HCT116 (cell line): Measurements from ENCODE around the gene PIM1. TPM values are rescaled to one million over a fixed set of nuclear protein-coding genes. Genes with fewer than 3 reads are reported as not detected.

Experiments used
- ATAC-seq: fragments of 200-7000 bp; cut with Tn5 transposase; 2 replicates; pipeline ENCODE4 v1.9.1; 2020; ENCODE audit warnings: mild to moderate bottlenecking, moderate library complexity
- BruUV-seq: library from RNA; stranded (reverse); fragments of 400-500 nt; replicated peaks from 2 replicates; lab custom pipeline; 2021; lab: Mats Ljungman, UMichigan
- CTCF ChIA-PET: fragments of 300-600 bp; sonication (Branson Sonifier 250); formaldehyde crosslinking; loops from one replicate; lab custom pipeline; 2021; ENCODE audit warnings: antibody characterized with exemption; lab: Charles Lee
- POLR2A ChIA-PET: fragments of 300-600, 350-600 bp; sonication (Branson Sonifier 250); formaldehyde crosslinking; loops from one replicate; lab custom pipeline; 2021; ENCODE audit warnings: antibody characterized with exemption; lab: Charles Lee
- RAD21 ChIA-PET, 2 experiments: fragments of 300-600 bp; sonication (Branson Sonifier 250); formaldehyde crosslinking; loops; one replicate each; lab custom pipeline; 2023; ENCODE audit warnings: low total read pairs in 2 of 2; ENCODE audit not compliant: uncharacterized antibody in 2 of 2, unreplicated experiment in 2 of 2, low non-redundant PET in 1 of 2; lab: Charles Lee
- DNase-seq: peaks from one replicate; pipeline ENCODE4 v3.0.0-alpha.2; 2010; ENCODE audit warnings: low read depth, low spot score
- H2AFZ ChIP-seq: fragments of 200-600 bp; shearing (Covaris generic), sonication (generic); 2 replicates; pipeline ENCODE4 v1.6.1; 2017; ENCODE audit warnings: low read depth, mixed run types, mixed read lengths, antibody characterized with exemption, low read length; ENCODE audit not compliant: poor library complexity, severe bottlenecking
- H3K27ac ChIP-seq: 2 replicates; pipeline ENCODE4 v1.5.1; 2012; ENCODE audit warnings: low read depth, low read length
- H3K27me3 ChIP-seq: fragments of 200-600 bp; sonication (generic); 2 replicates; pipeline ENCODE4 v1.6.1; 2016; ENCODE audit warnings: mixed run types, low read length, mixed read lengths; ENCODE audit not compliant: insufficient read depth
- H3K36me3 ChIP-seq, 2 experiments: fragments of 200-500 bp in 1 of 2; fragments of 200-600 bp in 1 of 2; sonication (Bioruptor generic) in 1 of 2; sonication (generic) in 1 of 2; 2 replicates each; pipeline versions ENCODE4 v1.5.1 to v1.6.1; 2014 to 2016; ENCODE audit warnings: low read length in 2 of 2, inconsistent platforms in 1 of 2, mixed read lengths in 1 of 2, mixed run types in 1 of 2; ENCODE audit not compliant: insufficient read depth in 2 of 2, control insufficient read depth in 1 of 2
- H3K4me1 ChIP-seq, 2 experiments: fragments of 200-600 bp in 1 of 2; sonication (generic) in 1 of 2; 2 replicates each; pipeline versions ENCODE4 v1.5.1 to v1.6.1; 2012 to 2017; ENCODE audit warnings: low read length in 2 of 2, inconsistent platforms in 1 of 2, mild to moderate bottlenecking in 1 of 2, mixed read lengths in 1 of 2, mixed run types in 1 of 2, moderate library complexity in 1 of 2; ENCODE audit not compliant: insufficient read depth in 2 of 2, control insufficient read depth in 1 of 2
- H3K4me2 ChIP-seq: fragments of 200-600 bp; sonication (generic); 2 replicates; pipeline ENCODE4 v1.6.1; 2017; ENCODE audit warnings: mixed run types, low read length, mixed read lengths
- H3K4me3 ChIP-seq, 2 experiments: fragments of 200-600 bp in 1 of 2; sonication (generic) in 1 of 2; replicated peaks in 1 of 2; 2 replicates each; pipeline ENCODE4 v1.5.1; 2011 to 2016; ENCODE audit warnings: low read length in 2 of 2, control low read depth in 1 of 2, low read depth in 1 of 2, mild to moderate bottlenecking in 1 of 2, mixed read lengths in 1 of 2, mixed run types in 1 of 2
- H3K79me2 ChIP-seq: fragments of 200-600 bp; sonication (generic); 2 replicates; pipeline ENCODE4 v1.6.1; 2017; ENCODE audit warnings: mild to moderate bottlenecking, mixed run types, low read length, moderate library complexity, mixed read lengths; ENCODE audit not compliant: insufficient read depth
- H3K9ac ChIP-seq: fragments of 200-600 bp; sonication (generic); 2 replicates; pipeline ENCODE4 v1.6.1; 2016; ENCODE audit warnings: low read length, mixed read lengths
- H3K9me2 ChIP-seq: fragments of 200-600 bp; sonication (generic), shearing (Covaris generic); 2 replicates; pipeline ENCODE4 v1.6.1; 2017; ENCODE audit warnings: mixed run types, mild to moderate bottlenecking, moderate library complexity; ENCODE audit not compliant: insufficient read depth
- H3K9me3 ChIP-seq, 2 experiments: fragments of 200-500 bp in 1 of 2; fragments of 200-600 bp in 1 of 2; sonication (Bioruptor generic) in 1 of 2; sonication (generic) in 1 of 2; 2 replicates each; pipeline ENCODE4 v1.6.1; 2014 to 2017; ENCODE audit warnings: low read length in 2 of 2, mixed read lengths in 2 of 2, inconsistent platforms in 1 of 2, low read depth in 1 of 2, mild to moderate bottlenecking in 1 of 2, mixed run types in 1 of 2, moderate library complexity in 1 of 2; ENCODE audit not compliant: control insufficient read depth in 1 of 2, insufficient read depth in 1 of 2
- H4K20me1 ChIP-seq: fragments of 200-600 bp; sonication (generic), shearing (Covaris generic); 2 replicates; pipeline ENCODE4 v1.6.1; 2017; ENCODE audit warnings: mixed run types, mild to moderate bottlenecking, moderate library complexity; ENCODE audit not compliant: insufficient read depth
- ATF3 ChIP-seq: IDR thresholded peaks from 2 replicates; pipeline ENCODE4 v1.6.1; 2012
- CTCF ChIP-seq, 3 experiments: fragments of 200-600 bp in 1 of 3; sonication (generic) in 1 of 3; IDR thresholded peaks in 2 of 3; conservative IDR thresholded peaks in 1 of 3; 2 replicates each; pipeline ENCODE4 v1.5.1; 2012 to 2017; ENCODE audit warnings: low read depth in 2 of 3, low read length in 2 of 3, antibody characterized with exemption in 1 of 3, borderline replicate concordance in 1 of 3, control low read depth in 1 of 3, mild to moderate bottlenecking in 1 of 3, mixed read lengths in 1 of 3, mixed run types in 1 of 3, moderate library complexity in 1 of 3; ENCODE audit not compliant: insufficient read depth in 1 of 3
- EGR1 ChIP-seq: IDR thresholded peaks from 2 replicates; pipeline ENCODE4 v1.6.1; 2012; ENCODE audit warnings: low read depth
- EZH2 ChIP-seq: fragments of 200-600 bp; sonication (generic); IDR thresholded peaks from 2 replicates; pipeline ENCODE4 v1.6.1; 2017; ENCODE audit warnings: antibody characterized with exemption, mixed run types
- EZH2phosphoT487 ChIP-seq: fragments of 200-600 bp; IDR thresholded peaks from 2 replicates; pipeline ENCODE4 v1.6.1; 2018; ENCODE audit warnings: antibody characterized with exemption, borderline replicate concordance
- FOSL1 ChIP-seq: IDR thresholded peaks from 2 replicates; pipeline ENCODE4 v1.6.1; 2012; ENCODE audit warnings: low read depth
- POLR2AphosphoS5 ChIP-seq: IDR thresholded peaks from 2 replicates; pipeline ENCODE4 v1.6.1; 2011; ENCODE audit warnings: mild to moderate bottlenecking, low read depth, low read length, moderate library complexity
- RAD21 ChIP-seq: IDR thresholded peaks from 2 replicates; pipeline ENCODE4 v1.6.1; 2012; ENCODE audit warnings: low read depth, mild to moderate bottlenecking
- REST ChIP-seq: IDR thresholded peaks from 2 replicates; pipeline ENCODE4 v1.6.1; 2012; ENCODE audit warnings: low read depth
- SIN3A ChIP-seq: IDR thresholded peaks from 2 replicates; pipeline ENCODE4 v1.6.1; 2012; ENCODE audit warnings: low read depth
- SP1 ChIP-seq: IDR thresholded peaks from 2 replicates; pipeline ENCODE4 v1.6.1; 2012; ENCODE audit warnings: low read depth
- TCF7L2 ChIP-seq: IDR thresholded peaks from 2 replicates; pipeline ENCODE4 v1.7.0; 2011; ENCODE audit warnings: borderline replicate concordance, inconsistent platforms; ENCODE audit not compliant: insufficient read depth, insufficient read length; ENCODE audit errors: extremely low read depth
- YY1 ChIP-seq: IDR thresholded peaks from 2 replicates; pipeline ENCODE4 v1.6.1; 2011; ENCODE audit warnings: low read length, low read depth, moderate library complexity, mild to moderate bottlenecking; ENCODE audit not compliant: insufficient replicate concordance; ENCODE audit errors: extremely low read depth
- ZFX ChIP-seq: fragments of 450-650 bp; IDR thresholded peaks from 2 replicates; pipeline ENCODE4 v1.6.1; 2017
- intact Hi-C: fragments of 100-400 bp; cut with micrococcal nuclease; formaldehyde crosslinking; loops from 2 replicates; pipeline ENCODE4 v1.10.0; 2022
- total RNA-seq: library from RNA; stranded (reverse); gene quantifications from one replicate; pipeline ENCODE4 v1.2.1, GENCODE V29; 2021; ENCODE audit not compliant: unreplicated experiment

The PIM1 gene
- total RNA-seq, 1 experiment from 2014 or later: 26.2 TPM

GRCh38 chr6:37140145-37140544 lies 29.8 kb upstream of the PIM1 start:
- ChIA-PET POLR2A (no interaction called here), RAD21 (no interaction called here), CTCF (no interaction called here)
- Histone ChIP-seq H3K4me2 (no peak overlapping the region), H4K20me1 (no peaks in the 10 kb centered on the region), H3K4me1 (peaks cover 32 to 67% of the 10 kb centered on the region in 2 experiments), H3K4me3 (no peak overlapping the region), H3K9me2 (no peaks in the 10 kb centered on the region), H3K27me3 (no peaks in the 10 kb centered on the region), H3K27ac (no peak overlapping the region), H3K9ac (no peak overlapping the region), H3K9me3 (no peaks in the 10 kb centered on the region), H2AFZ (no peak overlapping the region), H3K79me2 (no peaks in the 10 kb centered on the region), H3K36me3 (no peaks in the 10 kb centered on the region)
- BruUV-seq: no TSS peak
- intact Hi-C loops: no loop called here
- ATAC-seq (no peak), DNase-seq (no peak)
- no peak for TF ChIP-seq FOSL1
- TF ChIP-seq SIN3A: no peak
- no peak for TF ChIP-seq EZH2
- TF ChIP-seq EZH2phosphoT487: no peak
- no peak for TF ChIP-seq SP1
- no peak for TF ChIP-seq RAD21

- Histone ChIP-seq H3K9me2 (no peaks in the 10 kb centered on the region), H2AFZ (no peak overlapping the region), H3K9ac (no peak overlapping the region), H3K79me2 (no peaks in the 10 kb centered on the region), H3K9me3 (no peaks in the 10 kb centered on the region), H3K27me3 (no peaks in the 10 kb centered on the region), H3K36me3 (no peaks in the 10 kb centered on the region), H4K20me1 (no peaks in the 10 kb centered on the region), H3K4me2 (no peak overlapping the region), H3K4me1 (peaks cover 20 to 54% of the 10 kb centered on the region in 2 experiments), H3K27ac (no peak overlapping the region), H3K4me3 (no peak overlapping the region)
- DNase-seq (no peak), ATAC-seq (no peak)
- POLR2A ChIA-PET: interaction anchor here (0.7 kb wide), 1 partner anchor 28 kb away, joined by 3 read pairs; the partner anchor contains the start of gene PIM1
- intact Hi-C loops: no loop called here
- BruUV-seq: no TSS peak
- TF ChIP-seq YY1 (no peak), ATF3 (no peak), CTCF (IDR thresholded peaks at IDR 0.05 in 2 of 3, conservative IDR thresholded peaks at IDR 0.05 in 1 of 3; ENCODE audit: borderline replicate concordance in 1 of 3, insufficient read depth in 1 of 3, low read depth in 2 of 3, low read length in 2 of 3) (no peak), ZFX (no peak), POLR2AphosphoS5 (no peak), EZH2phosphoT487 (no peak), EGR1 (no peak), REST (no peak), TCF7L2 (no peak)
- CTCF ChIA-PET: no interaction called here
- RAD21 ChIA-PET: no interaction called here
Measured at GRCh38 chr6:37141281-37142049, 28.5 kb upstream of the PIM1 start.
